GM19397 (cell line): ENCODE data around the gene RAPGEF4.

Experiments
- ATAC-seq: cut with Tn5 transposase; IDR thresholded peaks from one replicate; pipeline ENCODE4 v1.9.1; 2021; ENCODE audit warnings: mild to moderate bottlenecking, moderate library complexity; ENCODE audit not compliant: unreplicated experiment

The RAPGEF4 gene

DNA sequence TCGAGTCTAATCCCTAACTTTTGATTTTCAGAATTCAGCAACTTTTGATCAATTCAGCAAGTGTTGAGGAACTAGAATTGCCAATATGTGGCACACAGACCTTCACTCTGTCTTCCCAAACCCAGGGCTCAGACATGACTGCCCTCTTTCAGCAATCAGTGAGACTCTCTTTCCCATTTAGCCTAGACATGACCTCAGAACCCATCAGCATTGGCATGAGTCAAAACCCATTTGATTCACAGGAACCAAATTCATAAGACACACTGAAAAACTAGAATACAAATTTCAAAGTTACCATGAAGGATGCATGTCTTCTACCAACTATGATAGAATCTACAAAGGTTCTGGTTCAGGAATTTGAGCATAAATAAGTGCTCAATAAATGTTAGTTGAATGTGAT is 226.4 kb downstream of the RAPGEF4 start:
- ATAC-seq: no peak

DNA sequence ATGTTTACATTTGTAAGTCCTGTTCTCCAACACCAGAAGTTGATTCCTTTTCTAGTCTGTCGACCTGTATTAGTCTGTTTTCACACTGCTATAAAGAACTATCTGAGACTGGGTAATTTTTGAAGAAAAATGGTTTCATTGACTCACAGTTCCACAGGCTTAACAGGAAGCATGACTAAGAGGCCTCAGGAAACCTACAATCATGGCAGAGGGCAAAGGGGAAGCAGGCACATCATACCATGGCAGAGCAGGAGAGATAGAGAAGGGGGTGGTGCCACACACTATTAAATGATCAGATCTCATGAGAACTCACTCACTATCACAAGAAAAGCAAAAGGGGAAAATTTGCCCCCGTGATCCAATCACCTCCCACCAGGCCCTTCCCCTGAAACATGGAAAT is 227.2 kb downstream of the RAPGEF4 start:
- no peak for ATAC-seq

DNA sequence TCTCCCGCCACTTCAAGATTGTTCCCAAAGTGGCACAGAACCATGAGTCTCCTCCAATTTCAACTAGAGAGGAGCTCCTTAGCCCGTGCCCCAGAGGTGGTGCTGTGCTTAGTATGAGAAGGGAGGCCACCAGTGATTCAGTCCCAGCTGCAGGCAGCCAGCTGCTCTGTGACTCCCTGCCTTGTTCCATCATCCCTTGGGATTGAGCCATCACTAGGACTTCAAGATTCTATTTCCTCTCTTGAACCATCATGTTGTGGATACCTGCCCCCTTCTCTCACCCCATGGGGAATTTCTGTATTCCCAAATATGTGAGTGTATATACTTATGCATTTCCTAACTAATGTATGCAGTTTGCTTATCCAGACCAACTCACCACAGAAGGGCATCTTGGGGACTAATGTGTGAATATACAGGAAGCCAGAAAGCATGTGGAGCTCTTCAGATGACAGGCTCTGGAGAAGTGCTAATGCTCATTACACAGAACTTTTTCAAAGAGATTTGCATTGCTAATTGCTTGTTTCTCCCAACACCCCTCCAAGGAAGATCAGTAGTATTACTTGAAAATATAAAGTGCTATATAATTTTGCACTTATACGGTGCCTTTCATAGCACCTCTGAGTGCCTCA is 229.0 kb downstream of the RAPGEF4 start:
- no peak for ATAC-seq

DNA sequence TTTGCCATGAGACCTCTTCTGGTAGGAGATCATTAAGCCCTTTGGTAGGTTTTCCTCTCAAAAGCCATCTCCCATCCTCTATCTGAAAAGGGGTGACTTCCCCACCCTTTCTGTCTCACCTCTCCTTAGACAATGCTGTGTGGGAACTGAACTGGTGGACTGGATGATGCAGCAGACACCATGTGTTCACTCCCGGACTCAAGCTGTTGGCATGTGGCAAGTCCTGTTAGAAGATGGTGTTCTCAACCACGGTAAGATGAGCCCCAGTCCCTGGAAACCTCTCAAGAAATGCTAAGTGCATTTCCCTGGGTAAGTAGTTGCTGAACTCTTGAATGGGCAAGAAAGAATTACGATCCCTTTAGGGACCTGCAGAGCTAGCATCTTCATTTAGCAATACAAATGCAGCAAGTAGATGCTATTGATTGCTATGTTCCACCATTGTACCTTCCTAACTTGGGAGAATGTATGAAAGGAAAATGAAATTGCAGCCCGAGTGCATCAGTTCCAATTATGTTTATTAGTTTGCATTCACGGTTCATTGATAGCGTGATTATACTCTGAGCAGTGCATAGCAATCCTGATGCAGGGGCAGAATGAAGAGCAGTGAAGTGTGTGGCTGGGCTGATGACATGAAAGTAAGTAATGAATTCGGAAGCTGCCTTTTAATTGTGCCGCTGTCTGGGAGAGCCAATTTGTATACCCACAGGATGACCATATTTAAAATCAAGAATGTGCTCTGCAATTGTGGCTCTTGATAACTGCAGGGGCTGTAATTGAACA is 230.0 kb downstream of the RAPGEF4 start:
- ATAC-seq: no peak

DNA sequence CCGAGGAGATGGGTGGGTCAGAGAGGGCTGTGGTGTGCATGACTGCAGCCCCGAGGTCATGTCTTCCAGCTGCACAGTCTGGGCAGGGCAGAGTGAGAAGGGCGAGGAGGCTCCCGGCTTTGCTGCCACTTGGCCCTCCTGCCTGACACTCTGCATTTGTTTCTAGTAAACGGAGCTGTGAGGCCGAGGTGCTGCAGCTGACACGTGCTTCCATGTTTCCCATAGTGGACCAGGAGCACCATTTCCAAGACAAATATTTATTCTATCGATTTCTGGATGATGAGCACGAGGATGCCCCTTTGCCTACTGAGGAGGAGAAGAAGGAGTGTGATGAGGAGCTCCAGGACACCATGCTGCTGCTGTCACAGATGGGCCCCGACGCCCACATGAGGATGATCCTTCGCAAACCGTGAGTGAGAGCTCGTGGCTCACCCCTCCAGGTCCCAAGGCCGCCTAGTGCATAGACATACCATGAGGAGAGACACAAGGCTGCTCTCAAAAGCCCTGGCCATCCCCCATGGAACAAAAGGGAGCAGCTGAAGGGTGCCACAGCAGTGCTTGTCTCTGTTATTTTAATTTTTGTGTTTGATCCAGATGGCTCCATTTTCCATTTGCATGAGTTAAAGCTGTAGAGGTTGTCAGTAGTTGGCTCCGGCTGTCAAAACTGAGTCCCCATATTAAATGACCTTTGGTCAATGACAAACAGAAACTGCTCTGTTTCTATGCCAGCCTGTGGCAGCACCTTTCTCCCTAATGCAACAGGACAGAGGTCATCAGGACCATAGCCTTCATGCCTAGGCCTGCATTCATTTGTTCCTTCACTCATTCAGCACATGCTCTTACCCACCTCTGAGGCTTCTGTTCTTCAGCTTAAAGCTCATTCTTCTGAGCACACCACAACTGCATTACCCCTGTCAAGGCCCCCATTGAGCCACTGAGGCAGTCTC is 231.7 kb downstream of the RAPGEF4 start:
- ATAC-seq: no peak

DNA sequence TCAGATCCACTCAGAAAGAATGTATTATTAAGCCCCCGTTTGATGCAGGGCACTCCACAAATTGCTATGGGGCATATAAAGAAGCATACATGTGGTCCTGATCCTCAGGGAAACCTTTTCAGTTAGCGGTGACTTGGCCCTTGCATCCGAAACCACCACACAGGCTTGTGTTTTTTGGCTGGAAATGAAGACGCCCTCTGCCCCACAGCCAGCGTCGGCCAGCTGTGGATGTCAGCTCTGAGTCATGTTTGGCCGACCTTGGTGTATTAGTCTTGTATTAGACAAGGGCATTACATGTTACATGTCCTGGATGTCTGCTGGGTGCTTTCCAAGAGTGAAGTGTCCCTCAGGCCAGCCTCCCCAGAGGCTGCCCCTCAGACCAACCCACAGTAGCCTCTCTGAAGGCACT is 232.4 kb downstream of the RAPGEF4 start:
- no peak for ATAC-seq

DNA sequence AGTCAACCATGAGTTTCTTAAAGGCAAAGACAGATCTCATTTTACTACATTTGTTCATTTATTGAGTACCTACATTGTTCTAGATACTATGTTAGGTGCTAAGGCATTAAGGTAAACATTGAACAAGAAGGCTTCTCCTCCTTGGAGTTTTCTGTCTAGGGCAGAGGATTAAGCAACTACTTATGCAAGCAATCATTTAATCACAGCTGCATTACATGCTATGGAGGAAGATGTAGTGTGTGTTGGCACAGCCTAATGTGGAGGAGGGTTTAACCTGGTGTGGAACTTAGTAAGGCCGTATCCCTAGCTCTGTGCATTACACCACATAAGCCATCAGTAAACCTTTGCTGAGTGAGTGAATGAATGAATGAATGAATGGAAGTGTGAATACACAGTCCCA is 233.5 kb downstream of the RAPGEF4 start:
- ATAC-seq: no peak

DNA sequence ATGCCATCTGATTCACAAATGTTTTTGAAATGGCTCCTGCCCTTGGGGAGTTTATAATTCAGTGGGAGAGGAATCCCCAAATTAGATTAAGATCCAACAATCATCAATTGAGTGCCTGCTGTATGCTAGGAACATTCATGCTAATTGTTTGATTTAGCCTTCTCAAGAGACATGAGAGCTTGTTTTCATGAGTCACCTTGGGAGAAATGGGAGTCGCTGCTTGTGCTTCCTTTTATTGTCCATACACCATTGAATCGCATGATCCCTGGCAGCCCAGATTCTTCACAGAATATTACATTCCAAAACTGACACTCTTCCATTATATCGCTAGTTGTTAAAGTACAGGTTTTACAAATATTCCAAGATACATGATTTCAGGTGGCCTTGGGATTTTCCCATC is 234.0 kb downstream of the RAPGEF4 start:
- no peak for ATAC-seq

DNA sequence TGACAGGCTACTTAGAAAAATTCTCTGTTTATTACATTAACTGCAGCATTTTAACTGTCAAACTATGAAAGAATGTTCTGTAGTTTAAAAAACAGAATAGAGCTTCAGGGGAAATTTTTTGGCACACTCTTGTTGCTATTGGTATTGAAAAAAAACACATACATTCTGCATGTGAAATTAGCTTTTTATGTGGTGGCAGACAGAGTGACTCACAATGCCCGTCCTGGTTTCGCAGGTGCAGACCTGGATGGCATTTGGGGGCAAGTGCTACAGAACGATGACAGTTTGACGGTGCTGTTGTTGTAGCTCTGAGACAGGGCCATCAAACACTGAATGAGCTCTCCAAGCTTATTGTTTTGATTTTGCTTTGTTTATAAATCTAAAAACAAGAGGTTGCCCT is 235.0 kb downstream of the RAPGEF4 start:
- no peak for ATAC-seq

DNA sequence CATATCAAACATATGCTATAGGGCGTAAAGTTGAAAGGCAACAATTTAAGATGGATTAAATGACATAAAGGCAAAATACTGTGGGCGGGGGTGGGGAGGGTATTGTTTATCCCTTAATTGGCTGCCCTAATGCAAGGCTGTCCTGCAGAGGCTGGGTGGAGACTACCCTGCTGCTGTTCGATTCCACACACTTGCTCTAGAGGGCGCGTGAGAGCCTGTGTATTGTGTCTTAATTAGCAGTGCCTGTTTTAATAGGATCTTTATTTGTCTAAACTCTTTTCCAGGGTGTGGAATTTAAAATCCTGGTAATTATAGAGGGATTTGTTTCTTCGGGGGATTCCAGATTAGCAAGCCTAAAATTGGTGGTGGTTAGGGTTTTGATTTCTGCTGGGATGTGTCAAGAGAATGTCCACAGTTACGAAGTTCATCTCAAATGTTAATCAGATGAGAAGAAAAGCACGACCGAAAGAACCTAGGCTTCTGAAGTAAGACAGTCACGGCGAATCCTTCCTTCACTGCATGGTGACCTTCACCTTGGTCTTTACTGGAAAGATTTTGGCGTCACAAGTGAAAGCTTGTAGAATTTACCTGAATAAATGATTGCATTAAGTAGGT is 236.5 kb downstream of the RAPGEF4 start:
- no peak for ATAC-seq

DNA sequence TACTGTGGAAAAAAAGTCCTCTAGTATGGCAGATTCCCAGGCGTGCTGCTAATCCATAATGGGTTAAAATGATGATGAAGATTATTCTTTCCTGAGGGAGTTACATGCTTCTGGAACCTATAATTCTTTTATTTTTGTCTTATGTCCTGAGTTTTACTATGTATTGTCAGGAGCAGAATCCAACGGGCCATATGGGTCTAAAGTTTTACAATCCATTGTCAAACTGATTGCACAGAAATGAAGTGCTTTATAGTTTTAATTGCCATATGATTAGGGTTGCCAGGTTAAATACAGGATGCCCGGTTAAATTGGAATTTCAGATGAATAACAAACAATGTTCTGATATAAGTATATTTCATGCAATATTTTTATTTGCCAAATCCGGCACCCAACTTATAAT is 239.1 kb downstream of the RAPGEF4 start:
- no peak for ATAC-seq

DNA sequence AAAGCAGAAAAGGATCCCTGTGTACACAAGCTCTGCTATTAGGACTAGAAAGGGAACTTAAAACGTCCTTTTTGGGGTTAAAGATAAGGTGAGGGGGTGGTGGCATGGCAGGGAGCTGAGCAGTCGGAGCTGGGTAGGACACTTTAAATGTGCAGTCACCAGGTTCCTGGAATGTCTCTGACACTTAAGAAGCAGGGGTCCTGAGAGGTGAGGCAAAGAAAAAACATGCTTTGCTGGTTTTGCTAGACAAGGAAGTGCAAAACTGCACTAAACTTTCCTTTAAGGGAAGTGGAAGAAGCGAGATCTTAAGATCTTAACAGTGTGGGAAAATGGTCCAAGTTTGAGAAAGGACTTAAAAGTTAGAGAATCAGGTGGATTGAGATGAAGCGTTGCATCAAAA is 240.5 kb downstream of the RAPGEF4 start:
- ATAC-seq: no peak

DNA sequence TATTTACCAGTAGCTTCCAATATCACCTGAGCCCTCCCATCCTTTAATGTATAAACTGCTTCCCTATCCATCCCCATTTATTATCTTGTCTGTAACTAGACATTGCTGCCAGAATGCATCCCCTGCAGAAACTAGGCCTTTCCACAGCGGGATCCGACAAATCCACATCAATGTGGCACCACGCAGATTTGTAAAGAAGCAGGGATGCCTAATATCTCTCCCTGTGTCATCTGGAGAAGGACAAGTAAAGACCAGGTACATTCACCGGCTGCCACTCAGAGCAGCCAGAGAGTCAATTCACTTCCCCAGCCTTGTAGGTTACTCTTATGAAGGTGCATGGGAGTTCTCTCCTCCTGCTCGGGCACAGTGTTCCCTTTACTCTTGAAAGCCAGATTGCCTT is 241.2 kb downstream of the RAPGEF4 start:
- ATAC-seq: no peak

DNA sequence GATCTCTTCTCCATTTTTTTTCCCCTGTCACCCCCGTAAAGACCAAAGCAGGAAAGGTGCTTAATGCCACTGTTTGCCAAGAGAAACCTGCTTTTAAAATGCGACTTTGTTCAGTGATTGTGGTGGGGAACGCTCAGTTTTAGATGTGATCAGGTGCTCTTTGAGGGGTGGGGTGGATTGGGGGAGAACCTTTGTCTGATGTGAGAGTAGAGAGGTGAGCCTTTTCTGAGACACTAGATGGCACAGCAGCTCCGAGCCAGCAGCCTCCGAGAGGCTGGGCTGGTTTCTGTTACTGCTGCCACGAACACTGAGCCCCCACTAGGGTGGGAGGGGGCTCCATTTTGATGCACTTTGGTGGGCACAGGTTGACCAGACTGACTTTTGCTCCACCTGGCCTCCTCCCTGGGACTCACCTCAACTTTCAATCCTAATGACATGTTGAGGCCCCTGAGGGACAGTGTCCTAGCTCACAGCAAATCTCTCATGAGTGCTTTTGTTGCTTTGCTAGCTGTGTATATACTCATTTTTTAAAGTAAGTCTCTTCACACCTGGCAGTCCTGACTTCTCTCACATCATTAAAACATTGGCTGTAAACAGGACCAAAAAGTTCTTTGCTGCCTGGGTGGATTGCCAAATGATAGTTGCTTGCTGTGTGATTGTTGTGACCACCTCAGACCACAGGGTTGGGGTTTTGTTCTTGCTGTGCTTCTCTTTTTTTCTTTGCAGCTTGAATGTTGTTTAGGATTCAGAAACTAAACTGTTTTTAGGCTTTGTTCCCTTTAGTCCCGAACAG is 241.8 kb downstream of the RAPGEF4 start:
- ATAC-seq: no peak

DNA sequence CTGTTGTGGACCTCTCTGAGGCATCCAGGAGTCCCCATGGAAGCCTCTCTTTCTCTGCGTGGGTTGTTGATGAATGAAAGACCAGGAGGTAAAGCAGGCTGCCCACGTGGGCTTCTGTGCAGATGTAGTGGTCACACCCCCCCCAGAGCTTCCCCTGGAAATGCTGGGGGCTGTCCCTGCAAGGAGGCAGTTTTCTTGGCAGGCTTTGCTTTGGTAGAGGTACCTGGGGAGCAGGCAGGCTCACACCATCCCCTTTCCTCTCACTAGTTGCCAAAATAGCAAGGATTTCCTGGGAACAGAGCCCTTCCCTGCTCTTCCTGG is 242.4 kb downstream of the RAPGEF4 start:
- no peak for ATAC-seq

DNA sequence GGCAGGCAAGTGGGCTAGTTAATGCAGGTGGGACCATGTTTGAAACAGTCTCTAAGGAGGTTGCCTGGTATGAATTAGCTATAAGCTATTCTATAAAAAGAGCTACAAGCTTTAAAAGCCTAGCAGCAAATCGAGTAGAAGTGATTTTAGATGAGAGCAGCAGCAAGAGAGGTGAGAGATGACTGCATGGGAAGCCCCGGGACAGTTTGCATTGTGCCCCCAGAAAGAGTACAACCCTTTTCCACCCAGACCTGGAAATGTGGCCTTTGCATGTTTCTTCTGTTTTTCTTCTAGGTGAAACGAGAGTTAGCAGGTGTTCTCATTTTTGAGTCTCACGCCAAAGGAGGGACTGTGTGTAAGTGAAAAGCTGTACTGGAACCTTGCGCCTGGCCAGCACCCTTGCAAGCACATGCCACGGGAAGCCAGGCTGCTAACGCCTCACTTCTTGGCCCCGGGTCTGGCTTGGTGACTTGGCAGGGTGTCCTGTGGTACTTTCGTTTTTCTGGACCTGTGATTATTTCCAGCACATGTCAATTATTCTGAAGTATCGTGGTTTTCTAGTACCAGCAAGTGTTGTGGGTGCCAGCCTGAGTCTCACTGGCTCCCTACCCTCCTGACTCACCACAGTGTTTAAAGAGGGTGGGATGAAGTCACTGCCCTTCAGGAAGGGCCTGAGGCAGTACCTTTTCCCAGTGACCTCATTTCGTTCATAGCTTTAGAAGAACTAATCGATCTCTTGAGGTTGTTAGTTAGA is 249.7 kb downstream of the RAPGEF4 start:
- no peak for ATAC-seq

DNA sequence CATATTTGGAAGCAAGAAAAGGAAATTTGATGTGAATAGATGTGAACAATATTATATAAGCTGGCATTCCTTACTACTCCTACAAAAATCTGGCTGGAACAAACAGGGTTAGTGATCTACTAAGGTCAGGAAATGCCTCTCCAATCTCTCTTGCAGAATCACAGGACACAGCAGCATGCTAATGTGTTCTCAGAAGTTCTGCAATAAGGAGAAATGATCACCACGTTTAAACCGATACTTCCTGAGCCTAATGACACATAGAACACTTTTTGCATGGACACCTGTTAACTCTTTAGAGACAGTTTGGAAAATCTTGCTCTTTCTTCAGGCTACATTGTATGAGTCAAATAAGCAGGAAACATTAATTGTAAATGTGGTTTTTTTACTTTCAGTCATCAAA is 250.4 kb downstream of the RAPGEF4 start:
- ATAC-seq: no peak

DNA sequence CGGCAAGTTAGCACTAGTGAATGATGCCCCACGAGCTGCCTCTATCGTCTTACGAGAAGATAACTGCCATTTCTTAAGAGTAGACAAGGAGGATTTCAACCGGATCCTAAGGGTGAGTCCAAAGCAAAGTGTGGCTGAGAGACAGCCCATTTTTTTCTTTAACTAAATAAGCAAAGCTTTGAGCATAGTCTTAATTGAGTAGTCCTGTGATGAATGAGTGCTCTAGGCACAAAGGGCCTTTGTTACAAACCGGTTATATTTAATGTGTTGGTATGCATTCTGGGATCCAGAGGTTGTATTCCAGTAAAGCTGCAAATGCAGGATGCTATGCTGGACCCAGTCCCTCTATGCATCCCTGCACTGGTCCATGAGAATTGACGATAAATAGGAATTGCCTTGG is 253.1 kb downstream of the RAPGEF4 start:
- ATAC-seq: no peak

DNA sequence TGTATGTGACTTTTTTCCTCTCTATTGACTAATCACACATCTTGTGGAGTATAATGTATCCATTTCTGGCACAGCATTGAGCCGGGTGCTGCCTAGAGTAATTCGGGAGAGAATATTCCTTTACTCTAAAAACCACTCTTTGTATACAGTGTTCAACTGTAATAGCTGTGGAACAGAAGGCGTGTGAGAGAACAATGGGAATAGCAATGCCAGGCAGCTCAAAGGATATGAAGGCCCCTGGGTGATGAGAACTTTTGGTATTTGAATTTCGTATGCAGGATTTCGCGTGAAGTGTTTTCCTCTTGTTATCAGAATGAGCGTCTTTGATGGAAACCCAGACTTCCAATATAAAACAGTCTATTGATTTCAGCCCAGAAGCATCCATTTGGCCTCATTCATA is 255.4 kb downstream of the RAPGEF4 start:
- no peak for ATAC-seq

DNA sequence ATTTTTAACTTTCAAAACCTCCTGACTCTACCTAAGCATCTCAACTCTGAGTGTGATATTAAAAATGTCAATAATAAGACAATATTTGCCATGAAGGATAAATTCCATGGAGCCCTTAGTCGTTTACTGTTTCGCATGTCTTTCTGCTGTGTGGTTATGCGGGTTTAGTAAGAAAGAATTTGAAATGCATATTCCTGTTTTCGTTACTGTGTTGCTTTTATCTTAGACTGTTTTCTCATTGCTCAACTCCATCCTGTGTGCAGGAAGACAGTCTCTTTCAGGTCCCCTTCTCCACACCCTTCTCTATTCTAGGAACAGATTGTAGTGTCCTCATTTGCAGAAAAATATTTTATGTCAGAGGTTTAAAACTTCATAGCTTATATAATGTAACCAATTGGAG is 257.5 kb downstream of the RAPGEF4 start:
- ATAC-seq: no peak
